Activated naive CD8-positive, alpha-beta T cell treated with anti-CD3 and anti-CD28 coated beads, Interleukin-2, amount 10 ng/mL, durations not matched to agents 7 days and 5 days (primary cell): ENCODE results near the gene DRD2. TPM values are rescaled to one million over a fixed set of nuclear protein-coding genes. Genes with fewer than 3 reads are reported as not detected.
"Not testable (repeated sequence)": the region's sequence is repeated elsewhere in the genome, so short reads cannot be mapped to it uniquely, and the experiment has no call there.

Experiments
- ATAC-seq: fragments of 150-1000 bp; cut with Tn5 transposase; one replicate; pipeline ENCODE4 v1.10.0; 2021; ENCODE audit warnings: low read depth, moderate library complexity
- POLR2A ChIA-PET: fragments of 350-600 bp; sonication (Branson Sonifier 250); formaldehyde crosslinking; loops from one replicate; lab custom pipeline; 2021; ENCODE audit warnings: antibody characterized with exemption; lab: Charles Lee
- DNase-seq: peaks from one replicate; pipeline ENCODE4 v3.0.0; 2021
- H3K27ac Mint-ChIP-seq: one replicate; pipeline ENCODE4 v1.8.0; 2022; ENCODE audit warnings: mild to moderate bottlenecking, mixed read lengths
- H3K27me3 Mint-ChIP-seq: one replicate; pipeline ENCODE4 v1.8.0; 2022; ENCODE audit warnings: mild to moderate bottlenecking, moderate library complexity, mixed read lengths
- H3K36me3 Mint-ChIP-seq: one replicate; pipeline ENCODE4 v1.8.0; 2021; ENCODE audit warnings: mild to moderate bottlenecking, mixed read lengths
- H3K4me1 Mint-ChIP-seq: one replicate; pipeline ENCODE4 v1.8.0; 2021; ENCODE audit warnings: mixed read lengths
- H3K4me3 Mint-ChIP-seq: one replicate; pipeline ENCODE4 v1.8.0; 2022; ENCODE audit warnings: mild to moderate bottlenecking, moderate library complexity, mixed read lengths
- H3K9me3 Mint-ChIP-seq: one replicate; pipeline ENCODE4 v1.8.0; 2021; ENCODE audit warnings: mixed read lengths
- total RNA-seq, 2 experiments: library from RNA; stranded (reverse); gene quantifications; one replicate each; pipeline ENCODE4 v1.2.3, GENCODE V29; 2021

DRD2 gene
- total RNA-seq, result not detected

GRCh38 chr11:113475160-113475761, at the start of gene DRD2:
Gene DRD2 (minus strand): TSS chr11:113475398. CDS start chr11:113424651, 50,747 bp downstream.
- Mint-ChIP-seq H3K9me3 (no peaks in the 10 kb centered on the region), H3K36me3 (no peaks in the 10 kb centered on the region), H3K27me3 (peaks cover 56% of the 10 kb centered on the region), H3K4me3 (peak within 1 kb of the TSS; percentile 43), H3K4me1 (peaks cover 5% of the 10 kb centered on the region), H3K27ac (no peak within 1 kb of the TSS)
- DNase-seq (no peak), ATAC-seq (peak; percentile 29)
- POLR2A ChIA-PET, result no interaction called here

GRCh38 chr11:113523906-113524305, 48.7 kb upstream of the DRD2 start:
- H3K36me3 Mint-ChIP-seq, POLR2A ChIA-PET, DNase-seq, H3K9me3 Mint-ChIP-seq, ATAC-seq, H3K4me1 Mint-ChIP-seq, H3K4me3 Mint-ChIP-seq, H3K27ac Mint-ChIP-seq: not testable (repeated sequence)
- H3K27me3 Mint-ChIP-seq, result peaks cover 18% of the 10 kb centered on the region

GRCh38 chr11:113521737-113522517, 46.7 kb upstream of the DRD2 start:
- no peaks in the 10 kb centered on the region for H3K36me3 Mint-ChIP-seq
- H3K27ac Mint-ChIP-seq, result no peak overlapping the region
- DNase-seq, result no peak
- H3K4me1 Mint-ChIP-seq, result no peaks in the 10 kb centered on the region
- no peak overlapping the region for H3K4me3 Mint-ChIP-seq
- POLR2A ChIA-PET, result no interaction called here
- ATAC-seq, result no peak
- peaks cover 15% of the 10 kb centered on the region for H3K27me3 Mint-ChIP-seq
- no peaks in the 10 kb centered on the region for H3K9me3 Mint-ChIP-seq

GRCh38 chr11:113519989-113520613, 44.9 kb upstream of the DRD2 start:
- Mint-ChIP-seq H3K27me3 (peaks cover 11% of the 10 kb centered on the region), H3K4me3 (no peak overlapping the region), H3K4me1 (no peaks in the 10 kb centered on the region), H3K27ac (no peak overlapping the region), H3K9me3 (no peaks in the 10 kb centered on the region), H3K36me3 (no peaks in the 10 kb centered on the region)
- DNase-seq (no peak), ATAC-seq (no peak)
- POLR2A ChIA-PET, result no interaction called here

- H3K9me3 Mint-ChIP-seq, result no peaks in the 10 kb centered on the region
- peaks cover 9% of the 10 kb centered on the region for H3K27me3 Mint-ChIP-seq
- no peak for ATAC-seq
Observed at GRCh38 chr11:113518716-113519495, 43.7 kb upstream of the DRD2 start.

GRCh38 chr11:113517361-113517760, 42.2 kb upstream of the DRD2 start:
- ATAC-seq (no peak), DNase-seq (no peak)
- Mint-ChIP-seq H3K9me3 (no peaks in the 10 kb centered on the region), H3K36me3 (no peaks in the 10 kb centered on the region), H3K4me1 (no peaks in the 10 kb centered on the region), H3K27ac (no peak overlapping the region), H3K27me3 (peaks cover 5% of the 10 kb centered on the region), H3K4me3 (no peak overlapping the region)
- POLR2A ChIA-PET, result no interaction called here

More at GRCh38 chr11:113518716-113519495, 43.7 kb upstream of the DRD2 start:
- Mint-ChIP-seq H3K27ac (no peak overlapping the region), H3K36me3 (no peaks in the 10 kb centered on the region), H3K4me1 (no peaks in the 10 kb centered on the region), H3K4me3 (no peak overlapping the region)
- POLR2A ChIA-PET, result no interaction called here
- no peak for DNase-seq

GRCh38 chr11:113514856-113515255, 39.7 kb upstream of the DRD2 start:
- DNase-seq (no peak), ATAC-seq (no peak)
- Mint-ChIP-seq H3K27ac (no peak overlapping the region), H3K9me3 (no peaks in the 10 kb centered on the region), H3K36me3 (peaks cover 1% of the 10 kb centered on the region), H3K4me3 (no peak overlapping the region), H3K27me3 (peaks cover 7% of the 10 kb centered on the region), H3K4me1 (no peaks in the 10 kb centered on the region)
- POLR2A ChIA-PET, result no interaction called here

GRCh38 chr11:113507341-113507740, 32.1 kb upstream of the DRD2 start:
- H3K4me3 Mint-ChIP-seq, result no peak overlapping the region
- no peaks in the 10 kb centered on the region for H3K9me3 Mint-ChIP-seq
- ATAC-seq, result no peak
- no peaks in the 10 kb centered on the region for H3K4me1 Mint-ChIP-seq
- no peak for DNase-seq
- no peak overlapping the region for H3K27ac Mint-ChIP-seq
- peaks cover 1% of the 10 kb centered on the region for H3K36me3 Mint-ChIP-seq
- peaks cover 16% of the 10 kb centered on the region for H3K27me3 Mint-ChIP-seq
- POLR2A ChIA-PET, result no interaction called here

- Mint-ChIP-seq H3K36me3 (peaks cover 1% of the 10 kb centered on the region), H3K4me3 (no peak overlapping the region), H3K27me3 (peaks cover 19% of the 10 kb centered on the region), H3K9me3 (no peaks in the 10 kb centered on the region), H3K4me1 (no peaks in the 10 kb centered on the region), H3K27ac (no peak overlapping the region)
- ATAC-seq (no peak), DNase-seq (no peak)
- POLR2A ChIA-PET, result no interaction called here
Observed at GRCh38 chr11:113506893-113507292, 31.7 kb upstream of the DRD2 start.

- Mint-ChIP-seq H3K27ac (no peak overlapping the region), H3K27me3 (peaks cover 19% of the 10 kb centered on the region), H3K4me3 (no peak overlapping the region), H3K4me1 (no peaks in the 10 kb centered on the region), H3K36me3 (peaks cover 1% of the 10 kb centered on the region), H3K9me3 (no peaks in the 10 kb centered on the region)
- ATAC-seq (no peak), DNase-seq (no peak)
- POLR2A ChIA-PET, result no interaction called here
Observed at GRCh38 chr11:113506461-113506860, 31.3 kb upstream of the DRD2 start.

GRCh38 chr11:113505541-113506375, 30.6 kb upstream of the DRD2 start:
- ATAC-seq, result no peak
- POLR2A ChIA-PET, result no interaction called here
- Mint-ChIP-seq H3K36me3 (no peaks in the 10 kb centered on the region), H3K9me3 (no peaks in the 10 kb centered on the region), H3K4me3 (no peak overlapping the region), H3K27ac (no peak overlapping the region), H3K4me1 (no peaks in the 10 kb centered on the region), H3K27me3 (peaks cover 19% of the 10 kb centered on the region)
- no peak for DNase-seq

- Mint-ChIP-seq H3K4me3 (no peak overlapping the region), H3K36me3 (no peaks in the 10 kb centered on the region), H3K4me1 (no peaks in the 10 kb centered on the region), H3K9me3 (no peaks in the 10 kb centered on the region), H3K27ac (no peak overlapping the region), H3K27me3 (peaks cover 19% of the 10 kb centered on the region)
- POLR2A ChIA-PET, result no interaction called here
- no peak for ATAC-seq
- no peak for DNase-seq
Observed at GRCh38 chr11:113505046-113505445, 29.8 kb upstream of the DRD2 start.

GRCh38 chr11:113504586-113504985, 29.4 kb upstream of the DRD2 start:
- ATAC-seq (no peak), DNase-seq (no peak)
- Mint-ChIP-seq H3K4me1 (no peaks in the 10 kb centered on the region), H3K36me3 (no peaks in the 10 kb centered on the region), H3K4me3 (no peak overlapping the region), H3K27ac (no peak overlapping the region), H3K27me3 (peaks cover 16% of the 10 kb centered on the region), H3K9me3 (no peaks in the 10 kb centered on the region)
- POLR2A ChIA-PET, result no interaction called here
